Epidermal melanocyte (primary cell): Measurements from ENCODE around the gene CRACR2B.

ENCODE experiments used
- DNase-seq: peaks from one replicate; pipeline ENCODE4 v3.0.0; 2011; ENCODE audit warnings: low spot score; ENCODE audit not compliant: insufficient read length

Gene CRACR2B

DNA sequence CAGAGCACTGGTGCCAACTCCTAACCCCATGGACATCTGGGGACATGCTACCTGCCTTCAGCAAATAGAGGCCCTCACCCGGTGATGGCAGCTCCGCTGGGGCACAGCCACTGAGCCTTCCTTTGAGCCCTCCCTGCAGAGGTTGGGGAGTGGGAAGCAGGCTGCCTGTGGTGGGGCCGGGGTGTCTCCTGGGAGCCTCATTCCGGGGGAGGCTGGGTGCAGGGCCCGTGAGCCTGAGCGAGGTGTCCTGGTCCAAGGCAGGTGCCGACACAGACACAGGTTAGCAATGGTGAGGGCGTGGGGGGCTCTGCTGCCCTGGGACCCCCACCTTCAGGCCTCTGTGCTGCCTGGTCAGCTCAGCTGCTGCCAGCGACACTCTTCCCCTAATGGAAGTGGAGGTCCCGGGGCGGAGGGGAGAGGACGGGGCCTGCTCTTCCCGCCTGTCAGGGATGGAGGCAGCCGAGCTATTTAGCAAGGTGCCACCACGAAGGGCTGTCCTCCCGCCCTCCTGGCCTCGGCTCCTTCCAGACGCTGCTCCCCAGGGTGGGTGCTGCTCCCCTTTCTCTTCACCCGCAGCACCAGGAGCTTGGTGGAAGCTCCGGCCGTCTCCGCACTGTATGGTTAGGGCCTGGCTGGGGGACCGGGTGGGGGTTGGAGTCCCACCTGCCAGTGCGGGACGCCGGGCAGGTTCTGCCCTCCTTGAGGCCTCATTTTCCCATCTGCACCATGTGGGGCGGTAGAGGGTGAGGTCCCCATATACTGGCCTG, 26.1 kb downstream of the CRACR2B start:
- DNase-seq: no peak

DNA sequence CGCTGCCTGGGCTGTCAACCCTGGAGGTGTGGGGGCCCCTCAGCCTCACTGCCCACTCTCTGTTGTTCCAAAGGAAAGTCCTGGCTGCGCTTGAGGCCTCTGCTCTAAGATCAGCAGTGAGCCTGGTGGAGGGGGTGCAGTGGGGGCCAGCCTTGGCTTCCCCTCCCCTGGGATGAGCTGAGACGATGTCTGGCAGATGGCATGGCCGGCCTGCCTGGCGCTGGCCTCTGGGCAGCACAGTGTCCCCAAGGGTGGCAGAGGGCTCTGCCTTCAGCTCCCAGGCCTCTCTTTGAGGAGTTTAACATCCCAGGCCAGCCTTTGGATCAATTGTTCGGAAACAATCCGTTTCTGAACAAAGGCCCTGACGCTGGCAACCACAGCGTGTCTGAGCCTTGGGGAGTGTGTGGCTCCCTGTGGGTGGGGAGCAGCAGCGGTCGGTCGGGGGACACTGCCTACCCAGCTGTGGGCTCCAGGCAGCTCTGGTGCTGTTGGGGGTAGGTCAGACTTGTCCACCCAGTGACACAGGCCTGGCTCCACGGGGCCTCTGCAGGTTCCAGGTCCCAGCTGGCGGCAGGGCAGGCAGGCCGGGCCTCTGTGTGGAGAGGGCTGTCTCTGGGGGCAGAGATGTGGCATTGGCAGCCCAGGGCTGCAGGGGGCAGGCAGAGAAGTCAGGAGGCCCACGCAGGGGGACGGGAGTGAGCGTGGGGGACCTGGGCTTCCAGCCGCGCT, 27.0 kb downstream of the CRACR2B start:
- no peak for DNase-seq

DNA sequence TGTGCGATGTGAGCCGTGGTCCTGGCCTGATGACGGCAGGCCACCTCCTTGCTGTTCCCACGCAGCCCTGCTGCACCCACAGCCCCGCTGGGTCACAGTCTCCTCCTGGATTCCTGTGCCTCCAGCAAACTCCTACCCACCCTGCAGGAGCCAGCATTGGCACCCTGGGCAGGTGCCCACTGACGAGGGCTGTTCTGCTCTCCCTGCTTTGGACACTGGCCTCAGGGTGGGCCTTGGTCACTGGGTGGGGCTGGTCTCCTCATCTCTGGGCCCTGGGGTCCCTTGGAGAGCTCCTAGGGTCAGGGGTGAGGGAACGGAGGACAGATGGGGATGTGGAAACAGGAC, 27.6 kb downstream of the CRACR2B start:
- DNase-seq: no peak

DNA sequence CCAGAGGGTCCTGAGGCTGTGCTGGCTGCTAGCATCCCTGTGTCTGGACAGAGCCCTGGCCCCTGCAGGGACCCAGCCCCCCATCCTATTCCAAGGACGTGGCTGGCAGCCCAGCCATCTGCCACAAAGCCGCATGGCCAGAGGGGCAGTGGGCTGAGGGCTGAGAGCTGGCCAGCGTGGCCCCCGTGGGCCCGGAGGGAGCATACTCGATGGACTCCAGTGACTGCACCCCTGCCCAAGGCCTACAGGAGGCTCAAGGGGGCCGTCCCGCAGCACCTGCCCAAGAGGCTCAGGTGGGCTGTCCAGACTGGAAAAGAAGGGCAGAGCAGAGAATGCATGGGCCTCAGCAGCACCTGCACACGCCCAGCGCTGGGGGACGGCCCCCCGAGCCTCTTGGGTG, 28.1 kb downstream of the CRACR2B start:
- DNase-seq: no peak

DNA sequence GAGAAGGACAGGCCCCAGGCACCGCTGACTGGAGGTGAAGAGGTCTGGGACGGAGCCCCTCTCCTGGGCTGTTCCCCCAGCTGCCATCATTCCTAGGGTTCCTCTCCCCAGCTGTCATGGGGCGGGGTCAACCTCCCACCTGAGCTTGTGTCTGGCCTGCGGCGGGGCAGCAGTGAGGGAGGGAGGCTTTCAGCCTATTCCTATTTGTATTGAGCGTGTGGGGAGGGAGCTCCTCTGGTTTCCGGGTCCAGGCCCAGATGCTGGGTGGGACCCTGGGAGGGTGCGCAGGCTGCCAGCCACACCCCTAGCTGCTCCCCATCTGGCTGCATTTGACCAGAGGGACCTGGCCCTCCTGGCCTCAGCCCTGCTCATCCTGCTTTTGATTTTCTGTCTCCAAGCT, 28.7 kb downstream of the CRACR2B start:
- DNase-seq: no peak

DNA sequence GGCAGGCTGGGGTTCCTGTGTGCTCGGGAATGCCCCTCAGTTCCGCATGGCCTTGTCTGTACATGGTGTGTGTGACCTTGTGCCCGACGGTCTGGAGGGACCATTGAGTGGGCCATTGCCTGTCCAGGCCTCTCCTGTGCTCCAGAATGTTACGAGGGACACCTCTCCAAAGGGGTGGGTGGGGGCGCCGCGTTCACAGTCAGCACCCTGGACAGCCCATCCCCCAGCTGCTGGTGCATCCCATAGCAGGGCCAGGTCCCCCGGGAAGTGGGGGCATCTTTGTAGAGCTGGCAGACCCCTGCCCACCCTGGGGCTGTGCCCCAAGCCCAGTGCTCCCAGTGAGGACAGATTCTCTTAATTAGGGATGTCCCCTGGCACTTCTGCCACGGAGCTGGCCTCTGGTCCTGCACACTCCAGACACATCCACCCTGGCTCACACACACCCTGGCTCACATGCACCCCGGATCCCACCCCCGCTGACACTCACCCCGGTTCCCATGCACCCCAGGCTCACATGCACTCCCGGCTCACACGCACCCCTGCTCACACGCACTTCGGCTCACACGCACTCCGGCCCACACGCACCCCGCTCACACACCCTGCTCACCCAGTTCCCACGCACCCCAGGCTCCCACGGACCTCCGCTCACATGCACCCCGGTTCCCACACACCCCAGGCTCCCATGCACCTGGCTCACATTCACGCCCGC, 30.5 kb downstream of the CRACR2B start:
- no peak for DNase-seq

DNA sequence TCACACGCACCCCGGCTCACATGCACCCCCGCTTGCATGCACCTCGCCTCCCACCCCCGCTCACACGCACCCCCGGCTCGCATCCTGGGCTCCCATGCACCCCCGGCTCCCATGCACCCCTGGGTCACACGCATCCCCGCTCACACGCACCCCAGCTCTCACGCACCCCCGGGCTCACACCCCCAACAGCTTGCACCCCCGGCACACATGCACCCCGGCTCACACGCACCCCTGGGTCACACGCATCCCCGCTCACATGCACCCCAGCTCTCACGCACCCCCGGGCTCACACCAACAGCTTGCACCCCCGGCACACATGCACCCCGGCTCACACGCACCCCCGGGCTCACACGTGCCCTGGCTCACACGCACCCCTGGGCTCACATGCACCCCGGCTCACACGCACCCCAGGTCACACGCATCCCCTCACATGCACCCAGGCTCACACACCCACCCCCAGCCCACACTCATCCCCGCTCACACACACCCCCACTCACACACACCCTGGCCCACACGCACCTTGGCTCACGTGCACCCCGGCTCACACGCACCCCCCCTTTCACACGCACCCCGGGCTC, 31.1 kb downstream of the CRACR2B start:
- no peak for DNase-seq

DNA sequence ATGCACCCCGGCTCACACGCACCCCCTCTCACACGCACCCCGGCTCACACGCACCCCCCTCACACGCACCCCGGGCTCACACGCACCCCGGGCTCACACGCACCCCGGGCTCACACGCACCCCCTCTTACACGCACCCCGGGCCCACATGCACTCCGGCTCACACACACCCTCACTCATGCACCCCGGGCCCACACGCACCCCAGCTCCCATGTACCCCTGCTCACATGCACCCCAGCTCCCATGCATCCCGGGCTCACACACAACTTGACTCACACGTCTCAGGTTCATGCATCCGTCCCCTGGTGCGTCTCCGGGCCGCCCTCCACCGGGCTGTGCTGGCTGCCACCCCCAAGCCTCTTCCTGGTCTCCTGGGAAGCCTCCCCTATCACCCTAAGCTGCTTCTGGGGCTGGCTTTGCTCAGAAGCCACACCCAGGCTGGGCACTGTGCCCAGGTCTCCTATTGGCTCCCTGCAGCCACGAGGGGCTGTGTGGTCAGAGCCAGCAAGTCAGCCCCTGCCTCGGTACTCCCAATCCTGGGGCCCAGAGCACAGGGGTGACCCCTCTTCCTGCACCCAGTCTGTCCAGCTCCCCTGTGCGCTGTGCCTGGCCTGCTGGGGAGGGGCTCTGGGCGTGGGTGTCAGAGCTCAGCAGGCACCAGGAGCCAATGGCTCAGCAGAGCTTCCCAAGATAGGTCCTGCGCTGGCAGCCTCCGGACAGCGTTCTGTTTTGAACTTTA, 31.8 kb downstream of the CRACR2B start:
- peak; percentile 83 for DNase-seq

DNA sequence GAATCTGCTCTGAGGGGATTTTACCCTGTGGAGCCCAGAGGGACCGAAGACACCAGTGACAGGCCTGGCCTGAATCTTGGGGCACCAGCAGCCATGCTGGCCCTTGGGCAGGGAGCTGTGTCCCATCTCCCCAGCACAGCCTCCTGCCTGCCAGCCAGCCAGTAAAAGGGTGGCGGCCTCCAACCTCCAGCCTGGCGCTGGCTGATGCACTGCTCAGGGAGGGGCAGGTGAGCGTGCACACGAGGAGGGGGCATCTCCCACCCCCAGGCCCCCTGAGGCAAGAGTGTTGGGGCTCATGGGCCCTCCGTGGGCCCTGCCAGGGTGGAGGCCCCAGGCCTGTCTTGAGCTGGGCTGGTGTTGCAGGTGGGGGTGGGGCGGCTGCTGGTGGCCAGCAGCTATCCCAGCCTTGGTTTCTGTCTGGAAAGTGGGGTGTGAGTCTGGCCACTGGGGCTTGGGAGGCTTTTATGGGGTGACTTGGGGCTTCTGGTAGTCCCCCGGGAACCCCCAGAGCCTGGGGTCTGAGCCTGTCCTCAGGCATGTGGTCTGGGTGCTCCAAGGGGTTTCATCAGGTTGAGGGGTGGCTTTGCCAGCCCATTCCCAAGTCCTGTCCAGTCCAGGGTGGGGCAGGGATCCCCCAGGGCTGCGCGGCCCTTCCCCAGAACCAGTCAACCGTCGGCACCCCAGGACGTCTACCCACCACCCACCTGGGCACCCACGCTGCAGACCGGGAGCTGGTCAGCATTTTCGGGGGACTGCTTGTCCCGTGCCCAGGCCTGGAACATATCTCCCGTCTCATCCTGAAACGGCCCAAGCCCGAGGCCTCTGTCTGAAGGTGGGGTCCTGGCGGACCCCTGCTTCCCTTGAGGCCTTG, 32.8 kb downstream of the CRACR2B start:
- no peak for DNase-seq

DNA sequence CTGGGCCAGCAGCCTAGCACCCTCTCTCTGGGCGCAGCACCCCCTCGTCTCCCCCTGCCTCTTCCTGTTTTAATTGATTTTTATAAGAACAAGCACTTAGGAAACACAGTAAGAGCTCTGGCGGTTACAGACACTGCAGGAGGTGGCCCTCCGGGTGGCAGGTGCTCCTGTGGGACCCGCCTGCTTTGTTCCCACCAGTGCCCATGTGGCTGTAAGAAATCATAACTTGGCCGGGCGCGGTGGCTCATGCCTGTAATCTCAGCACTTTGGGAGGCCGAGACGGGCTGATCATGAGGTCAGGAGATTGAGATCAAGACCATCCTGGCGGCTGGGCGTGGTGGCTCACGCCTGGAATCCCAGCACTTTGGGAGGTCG, 33.4 kb downstream of the CRACR2B start:
- no peak for DNase-seq

DNA sequence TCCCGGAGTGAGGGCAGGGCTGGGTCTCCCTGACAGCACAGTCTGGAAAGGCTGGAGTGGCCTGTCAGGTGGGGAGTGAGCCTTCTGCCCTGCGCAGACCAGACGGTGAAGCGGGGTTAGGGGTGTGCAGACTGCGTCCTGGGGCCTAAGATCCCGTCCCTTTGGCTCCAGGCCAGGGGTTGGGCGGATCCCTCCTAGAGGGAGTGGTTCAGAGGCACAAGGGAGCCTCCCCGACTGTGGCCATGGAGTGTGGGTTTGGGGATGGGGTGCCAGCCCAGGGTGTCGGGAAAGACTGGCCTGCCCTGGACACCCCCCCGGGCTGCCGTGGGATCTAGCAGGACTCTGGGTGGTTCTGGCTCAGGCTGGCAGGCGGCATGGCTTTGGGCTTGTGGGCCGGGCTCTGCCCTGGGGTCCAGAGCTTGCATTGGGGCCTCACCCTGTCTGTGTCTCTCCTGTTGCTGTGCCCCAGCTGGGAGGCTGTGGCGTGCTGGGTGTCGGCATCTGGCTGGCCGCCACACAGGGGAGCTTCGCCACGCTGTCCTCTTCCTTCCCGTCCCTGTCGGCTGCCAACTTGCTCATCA, 34.5 kb downstream of the CRACR2B start:
- DNase-seq: no peak

DNA sequence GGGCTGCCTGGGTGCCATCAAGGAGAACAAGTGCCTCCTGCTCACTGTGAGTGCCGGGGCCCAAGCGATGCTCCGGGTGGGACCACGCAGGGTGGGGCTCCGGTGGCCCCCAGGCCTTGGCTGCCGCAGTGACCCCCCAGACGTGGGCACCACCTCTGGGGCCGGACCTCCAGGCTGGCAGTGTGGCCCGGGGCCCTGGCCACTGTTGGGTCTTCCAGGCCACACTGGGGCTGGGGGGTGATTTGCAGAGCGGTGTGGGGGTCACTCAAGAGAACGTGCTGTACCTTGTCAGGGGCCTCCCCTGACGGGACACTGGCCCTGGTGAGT, 34.9 kb downstream of the CRACR2B start:
- DNase-seq: no peak

DNA sequence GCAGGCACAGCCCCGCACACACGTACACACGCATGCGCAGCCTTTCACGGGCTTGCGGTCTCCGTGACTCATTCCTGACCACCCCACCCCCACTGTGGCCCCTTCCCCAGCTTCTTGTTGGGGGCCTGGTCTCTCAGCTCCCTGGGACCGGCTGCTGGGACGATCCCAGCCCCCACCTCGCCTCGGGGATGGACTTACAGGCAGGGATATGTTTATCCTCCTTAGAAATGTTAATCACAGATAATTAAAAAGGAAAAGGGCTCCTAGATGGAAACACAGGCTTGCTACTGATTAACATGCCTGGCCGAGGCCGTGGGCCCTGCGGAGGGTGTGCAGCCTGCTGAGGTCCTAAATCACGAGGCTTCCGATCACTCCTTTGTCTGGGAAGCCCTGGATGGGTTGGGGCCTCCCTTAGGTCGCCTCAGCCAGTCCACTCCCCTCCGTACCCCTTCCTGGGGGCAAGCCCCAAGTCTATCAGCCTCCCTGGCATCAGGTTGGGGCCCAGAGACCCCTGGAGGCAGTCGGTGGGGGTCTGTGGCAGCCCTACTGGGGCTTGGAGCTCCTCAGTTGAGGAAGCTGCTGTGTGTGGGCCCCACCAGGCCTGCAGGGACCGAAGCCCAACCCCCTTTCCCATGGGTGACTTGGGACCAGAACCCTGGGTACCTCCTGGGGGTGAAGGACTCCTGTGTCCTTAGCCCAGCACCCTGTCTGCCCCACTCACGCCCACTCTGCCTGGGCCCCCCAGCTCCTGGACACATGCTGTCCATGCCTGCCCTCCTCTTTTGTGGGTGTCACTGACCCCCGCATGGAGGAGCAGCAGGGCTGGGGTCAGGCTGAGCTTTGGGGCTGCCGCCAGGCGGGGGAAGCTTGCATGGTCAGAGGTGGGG, 35.5 kb downstream of the CRACR2B start:
- DNase-seq: no peak

DNA sequence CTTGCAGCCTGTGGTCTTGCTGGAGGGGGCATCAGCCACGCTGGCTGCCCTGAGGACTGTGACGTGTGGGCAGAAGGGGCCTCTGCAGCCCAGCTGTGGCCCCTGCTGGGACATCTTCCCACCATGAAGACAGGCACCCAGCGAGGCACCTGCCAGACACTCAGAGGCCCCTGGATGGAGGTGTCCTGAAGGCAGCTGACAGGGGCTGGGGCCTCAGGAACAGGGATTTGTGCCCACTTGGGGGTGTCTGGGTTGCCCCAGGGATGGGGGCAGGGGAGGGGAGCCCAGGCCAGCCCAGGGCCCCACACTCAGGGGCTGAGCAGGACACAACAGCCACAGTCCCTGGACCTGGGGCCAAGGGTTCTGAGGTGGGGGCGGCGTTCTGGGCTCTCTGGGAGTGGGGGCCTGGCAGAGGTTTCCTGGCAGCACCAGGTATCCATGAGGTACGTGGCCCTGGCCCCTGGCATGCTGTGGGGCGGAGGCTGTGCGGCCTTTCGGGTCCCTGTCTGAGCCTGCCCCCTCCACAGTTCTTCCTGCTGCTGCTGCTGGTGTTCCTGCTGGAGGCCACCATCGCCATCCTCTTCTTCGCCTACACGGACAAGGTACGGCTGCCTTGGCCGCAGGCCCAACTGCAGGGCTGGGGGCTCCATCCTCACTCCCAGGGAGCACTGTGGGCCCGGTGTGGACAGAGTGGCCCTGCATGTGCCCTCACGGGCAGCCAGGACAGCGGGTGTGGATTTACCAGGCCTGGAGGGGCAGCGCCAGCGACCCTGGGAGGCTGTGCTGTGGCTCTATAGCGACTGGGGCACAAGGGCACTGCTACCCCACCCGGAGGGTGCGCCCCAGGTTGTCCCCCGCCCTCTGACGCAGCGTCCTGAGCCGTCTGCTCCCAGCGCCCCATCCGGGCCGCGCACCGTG, 36.5 kb downstream of the CRACR2B start:
- no peak for DNase-seq

DNA sequence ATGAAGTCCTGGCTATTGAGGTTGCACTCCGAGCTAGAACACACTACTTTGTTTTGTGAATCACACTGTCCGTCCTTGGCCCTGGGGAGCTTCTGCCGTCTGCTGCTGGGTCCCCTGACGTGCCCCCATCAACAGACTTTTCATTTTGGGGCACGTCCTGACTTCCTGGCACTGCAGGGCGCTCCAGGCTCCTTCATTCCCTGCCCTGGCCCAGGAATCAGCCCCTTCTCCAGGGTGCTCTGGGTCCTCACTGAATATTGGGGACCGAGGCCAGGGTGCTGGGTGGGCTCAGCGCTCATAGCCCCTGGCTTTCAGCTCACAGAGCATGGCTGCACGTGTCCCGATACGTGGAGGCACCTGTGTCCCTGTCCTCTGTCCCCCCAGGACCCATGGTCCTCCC, 37.2 kb downstream of the CRACR2B start:
- DNase-seq: no peak

DNA sequence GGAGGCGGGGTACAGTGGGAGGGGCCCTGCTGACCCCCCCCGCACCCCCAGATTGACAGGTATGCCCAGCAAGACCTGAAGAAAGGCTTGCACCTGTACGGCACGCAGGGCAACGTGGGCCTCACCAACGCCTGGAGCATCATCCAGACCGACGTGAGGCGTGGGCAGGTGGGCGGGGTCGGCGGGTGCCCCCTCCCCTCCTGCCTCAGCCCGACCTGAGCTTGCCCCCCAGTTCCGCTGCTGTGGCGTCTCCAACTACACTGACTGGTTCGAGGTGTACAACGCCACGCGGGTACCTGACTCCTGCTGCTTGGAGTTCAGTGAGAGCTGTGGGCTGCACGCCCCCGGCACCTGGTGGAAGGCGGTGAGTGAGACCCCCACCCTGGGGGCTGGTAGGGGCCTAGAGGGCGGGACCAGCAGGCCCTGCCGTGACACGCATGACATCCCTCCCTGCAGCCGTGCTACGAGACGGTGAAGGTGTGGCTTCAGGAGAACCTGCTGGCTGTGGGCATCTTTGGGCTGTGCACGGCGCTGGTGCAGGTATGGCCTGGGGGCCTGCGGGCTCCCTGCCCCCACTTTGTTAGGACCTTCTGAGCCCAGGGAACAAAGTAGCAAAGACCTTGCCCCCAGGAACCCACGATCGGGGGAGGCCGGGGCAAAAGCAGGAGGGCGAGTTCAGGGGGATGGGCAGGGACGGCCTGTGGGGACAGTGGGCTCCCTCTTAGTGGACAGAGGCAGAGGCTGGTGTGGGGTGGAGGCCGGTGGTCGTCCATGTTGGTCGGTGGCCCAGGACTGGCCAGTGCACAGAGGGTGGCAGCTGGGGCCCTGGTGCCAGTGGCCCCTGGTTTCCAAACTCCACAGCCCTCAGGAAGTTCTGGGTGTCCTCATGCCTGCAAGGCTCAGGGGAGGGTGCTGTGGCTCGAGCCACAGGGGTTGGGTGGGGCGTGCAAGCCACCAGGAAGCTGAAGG, 38.0 kb downstream of the CRACR2B start:
- DNase-seq: no peak

DNA sequence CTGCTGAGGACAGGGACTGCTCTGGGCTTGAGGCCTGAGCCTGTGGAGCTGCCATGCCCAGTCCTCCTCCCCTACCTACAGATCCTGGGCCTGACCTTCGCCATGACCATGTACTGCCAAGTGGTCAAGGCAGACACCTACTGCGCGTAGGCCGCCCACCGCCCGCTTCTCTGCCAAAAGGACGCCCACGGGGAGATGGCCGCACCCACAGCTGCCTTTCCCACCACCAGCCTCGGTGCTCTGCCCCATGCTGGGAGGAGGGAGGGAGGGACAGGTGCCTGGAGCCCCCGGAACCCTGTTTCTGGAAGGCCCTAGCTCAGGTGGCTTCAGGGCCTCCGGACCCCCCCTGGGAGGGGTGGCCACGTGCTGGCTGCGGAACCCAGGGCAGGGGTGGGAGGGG, 38.8 kb downstream of the CRACR2B start:
- no peak for DNase-seq
